Measurements from ENCODE around the gene USP40. TPM values are rescaled to one million over a fixed set of nuclear protein-coding genes. Genes with fewer than 3 reads are reported as not detected.

USP40 gene
- total and polyA plus RNA-seq, 9 donors: 18.0 to 44.6 (median 36.1) TPM

DNA sequence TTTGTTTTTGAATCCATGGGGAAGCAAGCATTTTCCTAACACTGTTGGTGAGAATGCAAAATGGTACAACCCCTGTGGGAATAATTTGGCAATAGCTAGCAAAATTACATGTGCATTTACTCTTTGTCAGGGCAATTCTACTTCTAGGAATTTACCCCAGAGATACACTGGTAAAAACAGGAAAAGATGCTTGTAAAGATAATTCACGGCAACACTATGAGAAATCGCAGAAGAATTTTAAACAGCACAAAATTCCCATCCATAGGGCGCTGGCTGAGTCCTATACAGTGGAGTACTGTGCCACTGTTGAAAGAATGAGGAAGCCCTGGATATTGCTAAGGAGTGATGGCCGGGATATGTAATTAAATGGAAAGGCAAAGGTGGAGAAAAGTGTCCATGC is 136.5 kb downstream of the USP40 start:
- TF ChIP-seq, protein P1, sequence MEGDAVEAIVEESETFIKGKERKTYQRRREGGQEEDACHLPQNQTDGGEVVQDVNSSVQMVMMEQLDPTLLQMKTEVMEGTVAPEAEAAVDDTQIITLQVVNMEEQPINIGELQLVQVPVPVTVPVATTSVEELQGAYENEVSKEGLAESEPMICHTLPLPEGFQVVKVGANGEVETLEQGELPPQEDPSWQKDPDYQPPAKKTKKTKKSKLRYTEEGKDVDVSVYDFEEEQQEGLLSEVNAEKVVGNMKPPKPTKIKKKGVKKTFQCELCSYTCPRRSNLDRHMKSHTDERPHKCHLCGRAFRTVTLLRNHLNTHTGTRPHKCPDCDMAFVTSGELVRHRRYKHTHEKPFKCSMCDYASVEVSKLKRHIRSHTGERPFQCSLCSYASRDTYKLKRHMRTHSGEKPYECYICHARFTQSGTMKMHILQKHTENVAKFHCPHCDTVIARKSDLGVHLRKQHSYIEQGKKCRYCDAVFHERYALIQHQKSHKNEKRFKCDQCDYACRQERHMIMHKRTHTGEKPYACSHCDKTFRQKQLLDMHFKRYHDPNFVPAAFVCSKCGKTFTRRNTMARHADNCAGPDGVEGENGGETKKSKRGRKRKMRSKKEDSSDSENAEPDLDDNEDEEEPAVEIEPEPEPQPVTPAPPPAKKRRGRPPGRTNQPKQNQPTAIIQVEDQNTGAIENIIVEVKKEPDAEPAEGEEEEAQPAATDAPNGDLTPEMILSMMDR (IDR thresholded peaks at IDR 0.05): no peak
- TF ChIP-seq POLR2A (IDR thresholded peaks at IDR 0.05) (no peak), EP300 (IDR thresholded peaks at IDR 0.05) (no peak)
- no peak overlapping the region for H3K4me3 ChIP-seq
- DNase-seq: no peak
- no peaks in the 10 kb centered on the region for H3K36me3 ChIP-seq
- H3K27me3 ChIP-seq: no peaks in the 10 kb centered on the region
- no peak overlapping the region for H3K27ac ChIP-seq
- no peaks in the 10 kb centered on the region for H3K4me1 ChIP-seq (ENCODE audit: insufficient read depth)
- H3K9me3 ChIP-seq: no peaks in the 10 kb centered on the region
- intact Hi-C loops (cut with DNase I): no loop called here
- 75 to 80% (median 77%) methylated on average over 4 of the region's 4 CpGs for WGBS, 3 donors

- intact Hi-C loops (cut with DNase I): no loop called here
- no peaks in the 10 kb centered on the region for H3K27me3 ChIP-seq
Measured at GRCh38 chr2:233429175-233429897, 137.2 kb downstream of the USP40 start.

DNA sequence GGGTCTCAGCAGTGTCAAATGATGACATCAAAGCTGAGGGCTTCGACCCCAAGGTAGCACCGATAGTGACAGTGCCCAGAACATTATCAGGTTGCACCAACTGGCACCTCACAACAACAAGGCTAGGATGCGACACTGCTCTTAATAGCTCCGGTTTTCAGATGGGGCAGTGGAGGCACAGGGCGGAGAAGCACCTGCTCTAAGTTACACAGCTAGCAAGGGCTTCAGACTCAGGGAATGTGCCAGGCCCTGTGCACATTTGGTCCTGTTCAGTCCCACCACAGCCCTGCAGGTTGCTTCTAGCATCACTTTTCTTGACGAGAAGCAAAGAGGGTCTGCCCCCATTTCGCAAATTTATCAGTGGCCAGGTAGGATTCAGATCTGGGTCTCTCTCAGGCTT is 138.1 kb downstream of the USP40 start:
- no peaks in the 10 kb centered on the region for H3K27me3 ChIP-seq
- no peak overlapping the region for H3K4me3 ChIP-seq
- DNase-seq: no peak
- no peak overlapping the region for H3K27ac ChIP-seq
- no peaks in the 10 kb centered on the region for H3K9me3 ChIP-seq
- H3K4me1 ChIP-seq (ENCODE audit: insufficient read depth): no peaks in the 10 kb centered on the region
- no peaks in the 10 kb centered on the region for H3K36me3 ChIP-seq
- no peak for TF ChIP-seq POLR2A (IDR thresholded peaks at IDR 0.05)
- TF ChIP-seq, protein P1 (IDR thresholded peaks at IDR 0.05): no peak
- TF ChIP-seq EP300 (IDR thresholded peaks at IDR 0.05): no peak
- intact Hi-C loops (cut with DNase I): no loop called here
- 95 to 98% (median 96%) methylated on average over 7 of the region's 7 CpGs for WGBS, 3 donors

More at GRCh38 chr2:233429175-233429897, 137.2 kb downstream of the USP40 start:
- Histone ChIP-seq H3K4me1 (ENCODE audit: insufficient read depth) (no peaks in the 10 kb centered on the region), H3K4me3 (no peak overlapping the region), H3K36me3 (no peaks in the 10 kb centered on the region), H3K9me3 (no peaks in the 10 kb centered on the region), H3K27ac (no peak overlapping the region)
- DNase-seq: no peak
- no peak for TF ChIP-seq POLR2A (IDR thresholded peaks at IDR 0.05)
- no peak for TF ChIP-seq EP300 (IDR thresholded peaks at IDR 0.05)
- TF ChIP-seq, protein P1 (IDR thresholded peaks at IDR 0.05): no peak
- 83 to 88% (median 88%) methylated on average over 20 of the region's 20 CpGs for WGBS, 3 donors

DNA sequence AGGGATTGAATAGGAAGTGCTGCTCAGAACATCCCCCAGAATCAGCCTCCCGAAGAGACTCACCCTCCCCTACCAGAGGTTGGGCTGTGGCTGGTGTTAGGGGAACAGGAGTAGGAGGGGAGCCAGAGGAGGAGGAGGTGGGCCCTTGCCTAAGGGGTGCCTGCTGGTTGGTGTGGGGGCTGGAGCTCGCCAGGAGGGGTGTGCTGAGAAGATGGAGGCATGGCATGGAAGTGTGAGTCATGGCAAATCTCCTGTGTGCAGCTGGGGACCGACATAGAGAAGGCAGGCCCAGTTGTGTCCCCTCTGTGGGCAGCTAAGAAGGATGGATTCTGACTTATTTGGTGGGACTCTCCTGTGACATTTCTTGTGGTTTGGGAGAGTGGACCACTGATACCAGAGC is 138.6 kb downstream of the USP40 start:
- TF ChIP-seq POLR2A (IDR thresholded peaks at IDR 0.05) (no peak), EP300 (IDR thresholded peaks at IDR 0.05) (no peak)
- TF ChIP-seq, protein P1 (IDR thresholded peaks at IDR 0.05): no peak
- DNase-seq: no peak
- 86 to 92% (median 90%) methylated on average over 3 of the region's 3 CpGs for WGBS, 3 donors
- Histone ChIP-seq H3K27ac (no peak overlapping the region), H3K4me3 (no peak overlapping the region), H3K9me3 (no peaks in the 10 kb centered on the region), H3K4me1 (ENCODE audit: insufficient read depth) (no peaks in the 10 kb centered on the region), H3K27me3 (no peaks in the 10 kb centered on the region), H3K36me3 (no peaks in the 10 kb centered on the region)
- intact Hi-C loops (cut with DNase I): no loop called here

Measured in ovary (tissue), 9 donors.